Measurements from ENCODE around the gene SLFN12L. TPM values are rescaled to one million over a fixed set of nuclear protein-coding genes. Genes with fewer than 3 reads are reported as not detected.
A peak's percentile ranks its signal among the peaks of the same experiment; 100 is the strongest.

Gene SLFN12L
- total RNA-seq = not detected in 3 replicates
- long read RNA-seq = 0 reads

- no peak for DNase-seq (ENCODE audit: low spot score)
- Mint-ChIP-seq H3K27ac (ENCODE audit: unreplicated experiment) (no peak within 1 kb of the TSS), H3K27me3 (ENCODE audit: low read depth) (peaks cover 4% of the 10 kb centered on the region), H3K4me1 (ENCODE audit: low read depth) (peaks cover 12% of the 10 kb centered on the region), H3K9me3 (ENCODE audit: low read depth) (no peaks in the 10 kb centered on the region), H3K4me3 (ENCODE audit: unreplicated experiment) (no peak within 1 kb of the TSS), H3K36me3 (ENCODE audit: low read depth) (no peaks in the 10 kb centered on the region)
- TF ChIP-seq CTCF (IDR thresholded peaks at IDR 0.05) = no peak
These were observed at the start of gene SLFN12L for GRCh38 chr17:35537601-35538141. SLFN12L (minus strand) TSS chr17:35537678; CDS start chr17:35522364, 15,314 bp downstream.

GRCh38 chr17:35586569-35587073 is 49.1 kb upstream of the SLFN12L start:
- no peak for TF ChIP-seq CTCF (IDR thresholded peaks at IDR 0.05)
- no peaks in the 10 kb centered on the region for H3K27me3 Mint-ChIP-seq (ENCODE audit: low read depth)
- no peak for DNase-seq (ENCODE audit: low spot score)
- H3K4me3 Mint-ChIP-seq (ENCODE audit: unreplicated experiment) = peak overlapping the region; percentile 100
- no peaks in the 10 kb centered on the region for H3K9me3 Mint-ChIP-seq (ENCODE audit: low read depth)
- H3K4me1 Mint-ChIP-seq (ENCODE audit: low read depth) = peaks cover 38% of the 10 kb centered on the region
- H3K36me3 Mint-ChIP-seq (ENCODE audit: low read depth) = peaks cover 4% of the 10 kb centered on the region
- peak overlapping the region; percentile 100 for H3K27ac Mint-ChIP-seq (ENCODE audit: unreplicated experiment)

GRCh38 chr17:35584061-35584460 is 46.6 kb upstream of the SLFN12L start:
- no peaks in the 10 kb centered on the region for H3K9me3 Mint-ChIP-seq (ENCODE audit: low read depth)
- no peak for DNase-seq (ENCODE audit: low spot score)
- no peak overlapping the region for H3K4me3 Mint-ChIP-seq (ENCODE audit: unreplicated experiment)
- TF ChIP-seq CTCF (IDR thresholded peaks at IDR 0.05) = no peak
- H3K36me3 Mint-ChIP-seq (ENCODE audit: low read depth) = peaks cover 4% of the 10 kb centered on the region
- H3K4me1 Mint-ChIP-seq (ENCODE audit: low read depth) = peaks cover 24% of the 10 kb centered on the region
- H3K27me3 Mint-ChIP-seq (ENCODE audit: low read depth) = no peaks in the 10 kb centered on the region
- H3K27ac Mint-ChIP-seq (ENCODE audit: unreplicated experiment) = no peak overlapping the region

- Mint-ChIP-seq H3K27ac (ENCODE audit: unreplicated experiment) (peak overlapping the region; percentile 91), H3K27me3 (ENCODE audit: low read depth) (no peaks in the 10 kb centered on the region), H3K4me3 (ENCODE audit: unreplicated experiment) (peak overlapping the region; percentile 94), H3K9me3 (ENCODE audit: low read depth) (no peaks in the 10 kb centered on the region), H3K36me3 (ENCODE audit: low read depth) (no peaks in the 10 kb centered on the region), H3K4me1 (ENCODE audit: low read depth) (peaks cover 34% of the 10 kb centered on the region)
- no peak for DNase-seq (ENCODE audit: low spot score)
- no peak for TF ChIP-seq CTCF (IDR thresholded peaks at IDR 0.05)
These were observed 41.5 kb upstream of the SLFN12L start for GRCh38 chr17:35578929-35579432.

GRCh38 chr17:35578197-35578928 is 40.9 kb upstream of the SLFN12L start, which contains the start of gene PEX12:
PEX12 (minus strand) TSS chr17:35578571; CDS start chr17:35578021, 550 bp downstream.
- H3K36me3 Mint-ChIP-seq (ENCODE audit: low read depth) = no peaks in the 10 kb centered on the region
- no peak for DNase-seq (ENCODE audit: low spot score)
- H3K4me3 Mint-ChIP-seq (ENCODE audit: unreplicated experiment) = peak within 1 kb of the TSS; percentile 94
- H3K27me3 Mint-ChIP-seq (ENCODE audit: low read depth) = no peaks in the 10 kb centered on the region
- peaks cover 34% of the 10 kb centered on the region for H3K4me1 Mint-ChIP-seq (ENCODE audit: low read depth)
- peak within 1 kb of the TSS; percentile 91 for H3K27ac Mint-ChIP-seq (ENCODE audit: unreplicated experiment)
- H3K9me3 Mint-ChIP-seq (ENCODE audit: low read depth) = no peaks in the 10 kb centered on the region
- TF ChIP-seq CTCF (IDR thresholded peaks at IDR 0.05) = peak; percentile 27

Measured in chondrocyte (in vitro differentiated cells).